GM10847 (cell line): ENCODE results near the gene SYNJ2.

Experiments
- POLR2A ChIP-seq: IDR thresholded peaks from 2 replicates; pipeline ENCODE4 v1.6.1; 2011; ENCODE audit not compliant: insufficient read length; ENCODE audit errors: extremely low read depth

The SYNJ2 gene

DNA sequence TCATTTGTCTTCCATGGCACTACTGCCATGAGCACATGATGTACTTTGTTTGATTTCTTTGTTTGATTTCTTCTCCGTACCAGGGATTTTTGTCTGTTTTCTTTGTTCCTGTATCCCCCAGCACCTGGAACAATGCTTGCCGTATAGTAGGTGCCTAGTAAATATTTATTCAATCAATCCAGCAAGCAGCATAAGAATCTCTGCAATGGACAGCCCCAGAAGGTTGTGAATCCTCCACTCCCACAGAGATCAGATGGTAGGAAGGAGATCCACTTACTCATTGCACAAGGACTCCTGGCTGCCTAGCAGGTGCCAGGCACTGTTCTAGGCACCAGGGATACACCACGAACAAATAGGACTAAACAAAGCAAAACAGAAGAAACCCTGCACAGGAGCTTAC is 6.7 kb upstream of the SYNJ2 start:
- no peak for TF ChIP-seq POLR2A

DNA sequence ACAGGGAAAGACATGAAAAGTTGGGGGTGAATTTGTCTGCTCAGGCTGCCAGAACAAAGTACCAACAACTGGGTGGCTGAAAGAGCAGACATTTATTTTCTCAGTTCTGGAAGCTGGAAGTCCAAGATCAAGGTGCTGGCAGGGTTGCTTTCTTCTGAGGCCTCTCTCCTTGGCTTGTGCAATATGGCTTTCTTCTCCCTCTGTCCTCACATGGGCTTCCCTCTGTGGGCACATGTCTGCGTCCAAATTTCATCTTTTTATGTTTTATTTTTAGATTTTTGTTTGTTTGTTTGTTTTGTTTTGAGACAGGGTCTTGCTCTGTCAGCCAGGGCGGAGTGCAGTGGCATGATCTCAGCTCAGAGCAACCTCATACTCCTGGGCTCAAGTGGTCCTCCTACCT is 6.2 kb upstream of the SYNJ2 start:
- no peak for TF ChIP-seq POLR2A

DNA sequence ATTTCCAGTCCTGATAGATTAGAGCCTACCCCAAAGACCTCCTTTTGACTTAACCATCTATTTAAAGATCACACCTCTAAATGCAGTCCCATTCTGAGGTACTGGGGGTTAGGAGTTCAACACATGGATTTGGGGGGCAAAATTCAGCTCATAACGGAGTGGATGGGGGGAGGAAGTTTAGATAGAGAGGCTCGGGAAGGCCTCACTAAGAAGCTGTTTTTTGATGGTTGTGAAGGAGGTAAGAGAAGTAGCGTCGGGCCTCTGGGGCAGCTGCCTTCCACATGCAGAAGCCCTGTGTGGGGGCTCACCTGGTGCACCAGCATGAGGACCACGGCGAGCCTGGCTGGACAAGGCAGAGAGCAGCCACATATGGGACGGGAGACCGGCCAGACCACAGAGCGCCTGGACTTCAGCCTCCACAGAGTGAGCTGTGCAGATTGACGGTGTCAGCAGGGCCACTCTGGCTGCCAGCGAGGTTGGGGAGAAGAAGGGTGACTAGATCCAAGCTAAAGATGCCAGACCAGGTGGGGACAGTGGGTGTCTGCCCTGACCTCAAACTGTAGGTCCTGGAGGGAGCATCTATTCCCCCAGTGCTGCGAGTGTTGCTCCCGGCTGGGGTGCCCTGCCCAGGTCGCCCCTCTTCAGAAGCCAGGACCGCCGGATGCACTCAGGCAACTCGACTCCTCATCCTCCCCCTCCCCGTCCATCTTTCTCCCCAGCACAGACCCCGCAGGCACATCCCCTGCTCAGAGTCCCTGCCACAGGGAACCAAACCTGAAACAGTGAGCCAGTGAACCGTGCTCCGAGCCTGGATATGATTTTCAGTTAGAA is 5.1 kb upstream of the SYNJ2 start:
- TF ChIP-seq POLR2A: no peak

DNA sequence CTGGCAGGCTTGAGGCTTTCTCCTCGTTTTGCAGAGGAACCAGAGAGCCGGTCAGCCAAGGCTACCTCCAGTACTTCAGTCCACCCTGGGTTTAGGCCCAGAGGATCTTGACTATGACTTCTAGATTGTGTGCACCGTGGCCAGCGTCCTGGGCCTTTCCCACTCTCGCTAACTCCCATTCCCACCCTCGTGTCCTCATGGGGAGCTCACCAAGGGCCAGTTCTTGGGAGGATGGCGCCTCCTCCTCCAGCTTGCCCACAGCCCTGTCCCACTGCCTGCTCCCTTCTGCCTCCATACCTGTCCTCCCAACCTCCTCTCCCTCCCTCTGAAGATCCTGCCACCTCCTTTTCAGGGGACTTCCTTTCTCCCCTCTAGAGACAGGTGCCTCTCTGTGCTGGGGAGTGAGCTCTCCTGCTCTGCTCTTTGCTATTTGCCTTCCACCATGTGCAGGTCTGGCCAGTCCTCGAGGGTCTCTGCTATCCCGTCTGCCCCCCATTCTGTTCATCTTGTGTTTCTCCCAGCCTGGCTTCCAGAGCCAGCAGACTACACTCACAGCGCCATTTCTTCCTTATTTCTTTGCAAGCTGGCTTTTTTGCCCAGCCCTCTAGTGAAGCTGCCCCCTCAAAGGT is 4.4 kb upstream of the SYNJ2 start:
- TF ChIP-seq POLR2A: no peak

DNA sequence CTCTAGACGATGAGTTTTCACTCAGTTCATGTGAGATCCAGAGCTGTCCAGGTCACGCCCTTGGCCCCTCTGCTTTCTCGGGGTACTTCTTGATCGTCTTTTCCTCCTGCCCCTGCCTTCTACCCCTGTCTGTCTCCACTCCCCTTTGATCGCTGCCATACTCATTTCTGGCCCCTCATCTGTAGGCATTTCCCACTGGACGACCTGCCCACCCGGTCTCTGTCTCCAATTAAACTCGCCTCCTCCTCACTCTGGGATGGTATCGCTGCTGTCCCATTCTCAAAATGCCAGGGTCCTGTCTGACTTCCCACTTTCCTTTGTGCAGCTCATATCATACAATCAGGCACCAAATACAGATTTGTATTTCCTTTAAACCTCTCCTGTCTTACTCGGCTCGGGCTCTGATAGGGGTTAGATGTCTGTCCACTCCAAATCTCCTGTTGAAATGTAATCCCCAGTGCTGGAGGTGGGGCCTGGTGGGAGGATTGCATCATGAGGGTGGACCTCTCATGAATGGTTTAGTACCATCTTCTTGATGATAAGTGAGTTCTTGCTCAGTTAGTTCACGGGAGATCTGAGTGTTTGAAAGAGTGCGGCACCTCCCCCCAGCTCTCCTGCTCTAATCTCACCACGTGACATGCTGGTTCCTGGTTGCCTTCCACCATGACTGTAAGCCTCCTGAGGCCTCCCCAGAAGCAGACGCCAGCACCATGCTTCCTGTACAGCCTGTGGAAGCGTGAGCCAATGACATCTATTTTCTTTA is 3.5 kb upstream of the SYNJ2 start:
- TF ChIP-seq POLR2A: no peak

DNA sequence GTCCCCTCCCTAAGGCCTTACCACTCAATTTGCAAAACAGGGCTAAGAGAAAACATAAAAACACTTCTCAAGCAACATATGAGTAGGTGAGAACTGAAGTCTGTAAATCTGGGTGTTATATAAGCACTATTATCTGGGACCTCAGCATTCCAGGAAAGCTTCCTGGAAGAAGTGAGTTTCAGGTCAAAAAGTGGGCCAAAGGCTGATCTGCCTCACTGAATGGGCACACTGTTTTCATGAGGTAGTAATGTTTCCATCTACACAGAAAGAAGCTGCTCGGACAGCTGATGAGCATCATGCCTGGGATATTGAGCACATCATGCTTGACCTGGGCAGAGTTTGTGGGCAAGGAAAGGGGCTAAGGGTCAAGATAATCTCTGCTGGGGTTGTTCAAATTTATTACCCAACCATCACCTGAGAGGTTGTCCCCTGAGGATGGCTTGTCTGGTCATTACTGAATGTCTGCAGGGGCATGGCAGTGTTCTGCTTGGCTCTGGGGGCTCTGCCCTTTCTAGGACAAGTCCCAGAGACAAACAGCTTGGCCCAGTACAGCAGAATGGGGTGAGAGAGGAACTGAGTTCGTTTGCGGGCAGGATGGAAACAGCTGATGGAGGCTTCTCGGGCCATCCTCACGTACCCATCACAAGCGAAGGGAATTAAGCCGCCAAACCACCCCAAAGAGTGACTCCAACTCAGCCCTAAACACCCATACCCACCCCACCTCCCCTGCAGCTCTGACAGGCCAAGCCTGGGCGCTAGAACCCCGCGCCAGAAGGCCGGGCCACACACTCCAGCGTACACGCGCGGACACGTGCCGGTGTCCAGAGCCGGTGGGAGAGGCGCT is 1.2 kb upstream of the SYNJ2 start:
- no peak for TF ChIP-seq POLR2A

DNA sequence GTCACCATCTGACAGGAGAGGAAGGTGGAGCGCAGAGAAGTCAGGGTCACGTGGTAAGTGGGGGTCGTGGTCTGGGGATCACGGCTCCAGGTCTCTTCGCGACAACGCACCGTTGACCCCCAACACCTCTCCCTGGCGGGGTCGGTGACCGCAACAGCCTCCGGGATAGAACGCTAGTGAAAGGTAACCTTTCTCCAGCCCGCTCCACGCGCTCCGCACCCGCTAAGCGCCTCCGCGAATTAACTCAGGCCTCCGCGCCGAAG is 600 bp upstream of the SYNJ2 start:
- no peak for TF ChIP-seq POLR2A

DNA sequence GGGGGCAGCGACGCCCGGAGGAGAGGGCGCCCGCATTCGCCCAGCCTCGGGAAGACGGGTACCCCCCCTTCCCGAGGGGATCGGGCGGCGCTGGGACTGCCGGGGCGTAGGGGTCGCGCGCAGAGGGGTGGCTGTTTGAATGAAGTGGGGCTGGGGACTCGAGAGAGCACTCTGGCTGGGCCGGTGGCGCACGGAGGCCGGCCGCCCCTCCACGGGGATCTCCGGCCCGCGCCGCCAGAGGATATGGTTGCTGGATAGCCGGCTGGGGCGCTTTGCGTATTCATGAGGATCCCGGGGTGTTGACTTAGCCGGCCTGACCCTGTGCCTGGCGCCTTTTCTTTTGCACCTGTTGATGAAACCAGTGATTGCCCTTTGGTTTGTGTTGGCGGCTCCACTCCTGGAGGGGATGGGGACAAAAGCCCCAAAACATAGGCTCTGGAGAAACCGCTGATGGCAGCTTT is 469 bp downstream of the SYNJ2 start:
- no peak for TF ChIP-seq POLR2A

DNA sequence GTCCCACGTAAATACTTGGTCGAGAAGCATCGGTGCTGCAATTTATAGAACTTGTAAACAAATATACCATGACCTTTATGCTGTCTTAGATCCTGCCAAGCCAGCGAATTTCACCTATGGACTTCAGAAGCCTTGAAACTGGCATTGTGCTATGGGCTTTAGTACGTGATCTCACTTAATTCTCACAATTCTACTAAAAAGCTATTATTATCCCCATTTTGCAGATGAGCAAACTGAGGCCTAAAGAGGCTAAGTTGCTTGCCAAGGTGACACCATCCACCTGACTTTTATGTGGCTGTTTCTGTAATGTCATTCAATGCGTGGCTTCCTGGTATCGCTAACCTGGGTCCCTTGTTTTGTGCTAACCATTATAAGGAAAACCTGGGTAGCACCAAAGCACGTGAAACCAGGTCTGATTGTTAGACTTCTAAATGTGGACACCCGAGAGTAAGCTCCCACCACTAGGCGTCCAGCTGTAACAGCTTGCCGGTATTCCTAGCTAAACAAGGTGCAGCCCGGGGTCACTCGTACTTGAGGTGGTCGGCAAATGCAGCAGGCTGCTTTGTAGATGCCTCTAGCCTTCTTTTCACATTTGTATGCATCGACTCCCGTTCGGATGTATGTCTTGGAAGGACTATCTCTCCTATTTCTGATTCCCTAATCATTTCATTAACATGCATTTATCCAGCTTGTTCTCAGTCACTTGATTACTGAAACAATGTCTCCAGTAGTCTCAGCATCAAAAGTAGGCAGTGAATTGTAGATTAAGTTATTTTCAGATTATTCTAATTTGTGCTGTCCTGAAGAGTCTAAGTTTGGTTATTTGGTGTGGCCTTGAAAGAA is 1.1 kb downstream of the SYNJ2 start:
- no peak for TF ChIP-seq POLR2A

DNA sequence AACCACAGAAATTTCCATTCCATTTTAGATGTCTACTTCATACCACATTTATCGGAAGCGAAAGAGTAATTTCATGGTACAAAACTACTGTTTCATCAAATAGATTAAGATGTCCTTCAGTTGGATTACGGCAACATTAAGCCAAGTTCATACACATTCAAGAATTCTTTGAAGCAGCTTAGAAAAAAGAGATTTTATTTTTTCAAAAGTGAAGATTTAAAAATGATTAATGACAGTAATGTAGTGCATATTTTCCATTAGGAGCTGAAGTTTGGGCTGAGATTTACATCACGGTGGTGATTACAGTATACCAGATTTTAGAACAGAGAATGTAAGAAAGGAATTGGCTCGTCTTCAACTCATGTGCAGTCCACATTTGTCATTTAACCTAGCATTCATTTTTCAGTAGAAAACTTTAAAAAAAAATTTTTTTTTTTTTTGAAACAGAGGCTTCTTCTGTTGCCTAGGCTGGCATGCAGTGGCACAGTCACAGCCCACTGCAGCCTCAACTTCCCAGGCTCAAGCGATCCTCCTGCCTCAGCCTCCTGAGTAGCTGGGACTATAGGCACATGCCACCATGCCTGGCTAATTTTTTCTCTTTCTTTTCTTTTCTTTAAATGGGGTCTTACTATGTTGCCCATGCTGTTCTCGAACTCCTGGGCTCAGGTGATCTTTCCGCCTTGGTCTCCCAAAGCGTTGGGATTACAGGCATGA is 1.9 kb downstream of the SYNJ2 start:
- no peak for TF ChIP-seq POLR2A

DNA sequence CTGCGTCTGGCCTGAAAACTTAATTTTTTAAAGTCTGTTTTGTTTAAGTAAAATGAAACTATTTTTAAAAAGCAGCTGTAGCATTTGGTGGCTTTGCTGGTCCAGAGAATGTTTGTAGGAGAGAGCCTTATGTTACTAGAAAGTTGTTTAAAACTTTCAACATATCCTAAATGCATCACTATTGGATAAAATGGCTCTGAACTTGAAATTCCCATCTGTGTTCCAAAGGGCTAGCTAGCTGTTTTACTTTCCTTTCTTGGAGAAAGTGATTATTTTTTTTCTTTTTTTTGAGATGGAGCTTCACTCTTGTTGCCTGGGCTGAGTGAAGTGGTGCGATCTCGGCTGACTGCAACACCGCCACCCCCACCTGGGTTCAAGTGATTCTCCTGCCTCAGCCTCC is 2.5 kb downstream of the SYNJ2 start:
- no peak for TF ChIP-seq POLR2A

DNA sequence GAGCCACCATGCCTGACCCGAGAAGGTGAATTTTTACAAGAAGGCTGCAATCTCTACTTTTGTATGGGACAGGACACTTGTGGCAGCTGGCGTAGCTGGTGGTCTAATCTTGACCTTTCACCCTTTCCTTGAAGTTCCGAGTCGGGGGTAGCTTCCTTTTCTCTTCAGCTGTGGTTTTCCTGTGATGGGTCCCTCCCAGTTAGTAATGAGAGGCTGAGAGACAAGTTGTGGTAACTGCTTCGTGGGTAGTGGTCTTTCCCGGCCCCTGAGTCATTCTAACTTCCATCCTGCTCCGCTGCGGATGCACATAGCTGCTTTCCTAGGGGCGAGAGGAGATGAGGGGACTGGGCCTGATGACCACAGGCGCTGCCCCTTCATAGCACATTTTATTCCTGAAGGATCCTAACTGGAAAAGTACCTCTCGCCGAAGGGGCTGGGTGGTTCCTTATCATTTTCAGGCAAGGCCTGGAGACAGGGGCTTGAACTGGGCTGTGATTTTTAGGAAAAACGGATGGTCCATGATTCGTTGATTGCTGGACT is 3.1 kb downstream of the SYNJ2 start:
- no peak for TF ChIP-seq POLR2A

DNA sequence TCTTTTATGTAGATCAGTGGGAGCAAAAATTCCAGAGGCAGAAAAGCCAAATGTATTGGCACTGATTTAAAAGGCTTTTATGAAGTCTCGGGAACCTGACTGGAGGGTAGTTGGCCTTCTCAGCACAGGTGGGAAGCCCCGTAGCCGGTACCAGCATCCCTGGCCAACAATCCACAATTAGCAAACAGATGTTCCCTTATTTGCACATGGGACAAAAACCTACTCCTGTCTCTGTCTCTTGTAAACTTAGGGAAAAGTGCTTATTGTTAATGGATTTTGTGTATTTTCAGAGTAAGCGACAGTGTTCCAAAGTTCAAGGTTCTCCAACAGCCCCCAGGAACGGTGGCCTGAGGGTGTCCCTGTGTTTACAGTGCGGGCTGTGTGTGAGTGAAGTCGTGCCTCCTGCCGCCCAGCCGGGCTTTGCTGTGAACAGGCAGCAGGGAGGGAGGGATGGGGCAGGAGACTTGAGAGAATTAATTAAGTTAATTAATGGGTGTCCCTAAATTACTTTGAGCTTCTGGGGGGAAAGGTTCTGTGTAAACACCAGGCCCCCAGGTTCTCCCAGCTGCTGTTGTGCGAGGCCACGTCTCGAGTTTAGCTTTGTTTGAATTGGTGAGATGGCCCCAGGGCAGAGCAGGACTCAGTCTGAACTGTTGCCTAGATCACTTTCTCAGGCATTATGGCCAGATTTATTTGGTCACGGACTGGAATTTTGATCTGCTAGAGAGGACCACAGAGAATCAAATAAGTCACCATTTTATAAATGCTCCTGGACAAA is 3.9 kb downstream of the SYNJ2 start:
- no peak for TF ChIP-seq POLR2A
